Type B pancreatic cell (in vitro differentiated cells): ENCODE results near the gene CYP3A5. TPM values are rescaled to one million over a fixed set of nuclear protein-coding genes. Genes with fewer than 3 reads are reported as not detected.

Experiments
- DNase-seq: peaks from one replicate; pipeline ENCODE4 v3.0.0; 2021; ENCODE audit warnings: mixed read lengths; ENCODE audit not compliant: unreplicated experiment; ENCODE audit errors: extremely low spot score
- H3K27ac Mint-ChIP-seq: 2 replicates; pipeline ENCODE4 v1.8.0; 2021; ENCODE audit warnings: mild to moderate bottlenecking, mixed read lengths
- H3K27me3 Mint-ChIP-seq: 2 replicates; pipeline ENCODE4 v1.8.0; 2021; ENCODE audit warnings: mixed read lengths
- H3K36me3 Mint-ChIP-seq: 2 replicates; pipeline ENCODE4 v1.8.0; 2021; ENCODE audit warnings: mixed read lengths
- H3K4me1 Mint-ChIP-seq: one replicate; pipeline ENCODE4 v1.8.0; 2021; ENCODE audit warnings: mixed read lengths; ENCODE audit not compliant: unreplicated experiment
- H3K4me3 Mint-ChIP-seq: 2 replicates; pipeline ENCODE4 v1.8.0; 2021; ENCODE audit warnings: mild to moderate bottlenecking, mixed read lengths
- H3K9me3 Mint-ChIP-seq: 2 replicates; pipeline ENCODE4 v1.8.0; 2021; ENCODE audit warnings: mixed read lengths
- total RNA-seq: library from RNA; stranded (reverse); gene quantifications from 2 replicates; pipeline ENCODE4 v1.2.1, GENCODE V29; 2021; ENCODE audit warnings: low replicate concordance
- TF ChIP-seq, protein P1 (sequence below): fragments of 200-600 bp; sonication (generic); conservative IDR thresholded peaks from 2 replicates; pipeline ENCODE4 v1.5.0; 2021; ENCODE audit warnings: antibody characterized with exemption, mild to moderate bottlenecking

Gene CYP3A5
- total RNA-seq, 1 donor from 2014 or later: 33.1 TPM

DNA sequence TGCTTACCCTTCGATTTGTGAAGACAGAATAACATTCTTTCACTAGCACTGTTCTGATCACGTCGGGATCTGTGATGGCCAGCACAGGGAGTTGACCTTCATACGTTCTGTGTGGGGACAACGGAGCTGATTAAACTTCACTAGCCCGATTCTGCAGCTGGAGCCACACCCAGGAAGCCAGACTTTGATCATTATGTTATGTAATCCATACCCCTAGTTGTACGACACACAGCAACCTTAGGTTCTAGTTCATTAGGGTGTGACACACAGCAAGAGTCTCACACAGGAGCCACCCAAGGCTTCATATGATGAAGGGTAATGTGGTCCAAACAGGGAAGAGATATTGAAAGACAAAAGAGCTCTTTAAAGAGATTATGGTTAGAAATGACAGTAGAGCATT is 7.2 kb downstream of the CYP3A5 start:
- H3K27me3 Mint-ChIP-seq: no peaks in the 10 kb centered on the region
- TF ChIP-seq, protein P1, sequence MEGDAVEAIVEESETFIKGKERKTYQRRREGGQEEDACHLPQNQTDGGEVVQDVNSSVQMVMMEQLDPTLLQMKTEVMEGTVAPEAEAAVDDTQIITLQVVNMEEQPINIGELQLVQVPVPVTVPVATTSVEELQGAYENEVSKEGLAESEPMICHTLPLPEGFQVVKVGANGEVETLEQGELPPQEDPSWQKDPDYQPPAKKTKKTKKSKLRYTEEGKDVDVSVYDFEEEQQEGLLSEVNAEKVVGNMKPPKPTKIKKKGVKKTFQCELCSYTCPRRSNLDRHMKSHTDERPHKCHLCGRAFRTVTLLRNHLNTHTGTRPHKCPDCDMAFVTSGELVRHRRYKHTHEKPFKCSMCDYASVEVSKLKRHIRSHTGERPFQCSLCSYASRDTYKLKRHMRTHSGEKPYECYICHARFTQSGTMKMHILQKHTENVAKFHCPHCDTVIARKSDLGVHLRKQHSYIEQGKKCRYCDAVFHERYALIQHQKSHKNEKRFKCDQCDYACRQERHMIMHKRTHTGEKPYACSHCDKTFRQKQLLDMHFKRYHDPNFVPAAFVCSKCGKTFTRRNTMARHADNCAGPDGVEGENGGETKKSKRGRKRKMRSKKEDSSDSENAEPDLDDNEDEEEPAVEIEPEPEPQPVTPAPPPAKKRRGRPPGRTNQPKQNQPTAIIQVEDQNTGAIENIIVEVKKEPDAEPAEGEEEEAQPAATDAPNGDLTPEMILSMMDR: no peak

GRCh38 chr7:99669782-99670181 is 10.0 kb downstream of the CYP3A5 start:
- TF ChIP-seq, protein P1: no peak
- H3K4me1 Mint-ChIP-seq: no peaks in the 10 kb centered on the region
- no peaks in the 10 kb centered on the region for H3K9me3 Mint-ChIP-seq
- H3K4me3 Mint-ChIP-seq: no peak overlapping the region
- no peak for DNase-seq
- no peaks in the 10 kb centered on the region for H3K27me3 Mint-ChIP-seq
- no peak overlapping the region for H3K27ac Mint-ChIP-seq
- peaks cover 7% of the 10 kb centered on the region for H3K36me3 Mint-ChIP-seq

More for the DNA sequence above, 7.2 kb downstream of the CYP3A5 start:
- no peaks in the 10 kb centered on the region for H3K9me3 Mint-ChIP-seq
- peaks cover 10% of the 10 kb centered on the region for H3K36me3 Mint-ChIP-seq
- no peak overlapping the region for H3K27ac Mint-ChIP-seq
- no peaks in the 10 kb centered on the region for H3K4me1 Mint-ChIP-seq
- DNase-seq: no peak
- H3K4me3 Mint-ChIP-seq: no peak overlapping the region

DNA sequence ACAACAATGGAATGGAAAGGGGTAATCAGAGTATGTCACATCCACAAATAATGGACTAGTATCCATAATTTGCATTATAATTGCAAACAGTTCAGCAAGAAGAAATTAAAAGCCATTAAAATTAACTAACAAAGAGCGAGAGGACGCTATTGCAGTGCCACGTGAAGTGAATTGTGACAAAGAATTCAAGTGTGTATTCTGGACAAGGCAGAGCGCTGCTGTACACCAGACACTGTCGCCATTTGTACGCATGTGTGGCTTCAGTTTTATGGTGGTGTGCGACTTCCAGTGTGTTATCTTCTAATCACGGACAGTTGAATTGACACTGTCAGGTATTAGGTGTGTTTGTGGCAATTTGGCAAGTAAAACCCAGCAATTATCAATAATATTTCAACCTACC is 11.3 kb downstream of the CYP3A5 start:
- Mint-ChIP-seq H3K9me3 (no peaks in the 10 kb centered on the region), H3K27me3 (no peaks in the 10 kb centered on the region), H3K4me3 (no peak overlapping the region), H3K27ac (no peak overlapping the region), H3K4me1 (no peaks in the 10 kb centered on the region), H3K36me3 (peaks cover 15% of the 10 kb centered on the region)
- DNase-seq: no peak
- TF ChIP-seq, protein P1: no peak

GRCh38 chr7:99667179-99667578 is 12.6 kb downstream of the CYP3A5 start:
- Mint-ChIP-seq H3K9me3 (no peaks in the 10 kb centered on the region), H3K27ac (no peak overlapping the region), H3K4me3 (no peak overlapping the region), H3K36me3 (peaks cover 21% of the 10 kb centered on the region), H3K27me3 (no peaks in the 10 kb centered on the region), H3K4me1 (no peaks in the 10 kb centered on the region)
- DNase-seq: no peak
- TF ChIP-seq, protein P1: no peak

GRCh38 chr7:99666013-99666395 is 13.8 kb downstream of the CYP3A5 start:
- TF ChIP-seq, protein P1: no peak
- Mint-ChIP-seq H3K4me1 (no peaks in the 10 kb centered on the region), H3K27me3 (no peaks in the 10 kb centered on the region), H3K27ac (no peak overlapping the region), H3K9me3 (no peaks in the 10 kb centered on the region), H3K4me3 (no peak overlapping the region), H3K36me3 (peaks cover 28% of the 10 kb centered on the region)
- no peak for DNase-seq
